Activated naive CD8-positive, alpha-beta T cell treated with anti-CD3 and anti-CD28 coated beads, Interleukin-2, amount 10 ng/mL, durations not matched to agents 7 days and 5 days (primary cell): ENCODE results near the gene GALE. TPM values are rescaled to one million over a fixed set of nuclear protein-coding genes. Genes with fewer than 3 reads are reported as not detected.
"Not testable (repeated sequence)": the region's sequence is repeated elsewhere in the genome, so short reads cannot be mapped to it uniquely, and the experiment has no call there.

Source experiments
- ATAC-seq: fragments of 150-1000 bp; cut with Tn5 transposase; one replicate; pipeline ENCODE4 v1.10.0; 2021; ENCODE audit warnings: low read depth, moderate library complexity
- POLR2A ChIA-PET: fragments of 350-600 bp; sonication (Branson Sonifier 250); formaldehyde crosslinking; loops from one replicate; lab custom pipeline; 2021; ENCODE audit warnings: antibody characterized with exemption; lab: Charles Lee
- DNase-seq: peaks from one replicate; pipeline ENCODE4 v3.0.0; 2021
- H3K27ac Mint-ChIP-seq: one replicate; pipeline ENCODE4 v1.8.0; 2022; ENCODE audit warnings: mild to moderate bottlenecking, mixed read lengths
- H3K27me3 Mint-ChIP-seq: one replicate; pipeline ENCODE4 v1.8.0; 2022; ENCODE audit warnings: mild to moderate bottlenecking, moderate library complexity, mixed read lengths
- H3K36me3 Mint-ChIP-seq: one replicate; pipeline ENCODE4 v1.8.0; 2021; ENCODE audit warnings: mild to moderate bottlenecking, mixed read lengths
- H3K4me1 Mint-ChIP-seq: one replicate; pipeline ENCODE4 v1.8.0; 2021; ENCODE audit warnings: mixed read lengths
- H3K4me3 Mint-ChIP-seq: one replicate; pipeline ENCODE4 v1.8.0; 2022; ENCODE audit warnings: mild to moderate bottlenecking, moderate library complexity, mixed read lengths
- H3K9me3 Mint-ChIP-seq: one replicate; pipeline ENCODE4 v1.8.0; 2021; ENCODE audit warnings: mixed read lengths
- total RNA-seq, 2 experiments: library from RNA; stranded (reverse); gene quantifications; one replicate each; pipeline ENCODE4 v1.2.3, GENCODE V29; 2021

Gene GALE
- total RNA-seq, result 10 to 100 TPM; 18.6 to 19.4 TPM

GRCh38 chr1:23800400-23801337, at the start of gene GALE:
GALE (minus strand) TSS chr1:23800754; CDS start chr1:23799007, 1,747 bp downstream.
- ATAC-seq, result peak; percentile 89
- Mint-ChIP-seq H3K27me3 (no peaks in the 10 kb centered on the region), H3K4me3 (peak within 1 kb of the TSS; percentile 99), H3K9me3 (no peaks in the 10 kb centered on the region), H3K4me1 (peaks cover 17% of the 10 kb centered on the region), H3K27ac (peak within 1 kb of the TSS; percentile 92), H3K36me3 (no peaks in the 10 kb centered on the region)
- peak; percentile 97 for DNase-seq
- POLR2A ChIA-PET, result interaction anchor here (0.8 to 3.9 kb wide), 15 partner anchors 9 to 179 kb away, joined by 3 to 50 read pairs (median 5); partner anchors contain the start of genes HMGCL, LYPLA2, PITHD1 and PNRC2

GRCh38 chr1:23848673-23849616, 48.4 kb upstream of the GALE start:
- ATAC-seq (no peak), DNase-seq (no peak)
- POLR2A ChIA-PET, result no interaction called here
- H3K36me3 Mint-ChIP-seq, result peaks cover 34% of the 10 kb centered on the region
- no peak overlapping the region for H3K4me3 Mint-ChIP-seq
- no peaks in the 10 kb centered on the region for H3K9me3 Mint-ChIP-seq
- no peaks in the 10 kb centered on the region for H3K4me1 Mint-ChIP-seq
- H3K27me3 Mint-ChIP-seq, result no peaks in the 10 kb centered on the region
- no peak overlapping the region for H3K27ac Mint-ChIP-seq

GRCh38 chr1:23847482-23848095, 47.0 kb upstream of the GALE start:
- H3K4me1 Mint-ChIP-seq, DNase-seq, POLR2A ChIA-PET, H3K4me3 Mint-ChIP-seq, H3K27ac Mint-ChIP-seq, H3K27me3 Mint-ChIP-seq, H3K9me3 Mint-ChIP-seq, ATAC-seq: not testable (repeated sequence)
- H3K36me3 Mint-ChIP-seq, result peaks cover 33% of the 10 kb centered on the region

GRCh38 chr1:23845163-23845562, 44.6 kb upstream of the GALE start:
- Mint-ChIP-seq H3K4me1 (no peaks in the 10 kb centered on the region), H3K9me3 (no peaks in the 10 kb centered on the region), H3K27me3 (peaks cover 7% of the 10 kb centered on the region), H3K4me3 (no peak overlapping the region), H3K36me3 (peaks cover 25% of the 10 kb centered on the region), H3K27ac (no peak overlapping the region)
- no peak for DNase-seq
- ATAC-seq, result no peak
- POLR2A ChIA-PET, result no interaction called here

GRCh38 chr1:23843644-23844043, 43.1 kb upstream of the GALE start:
- Mint-ChIP-seq H3K36me3 (peaks cover 25% of the 10 kb centered on the region), H3K4me3 (no peak overlapping the region), H3K27ac (no peak overlapping the region), H3K4me1 (peaks cover under 1% of the 10 kb centered on the region), H3K27me3 (peaks cover 7% of the 10 kb centered on the region), H3K9me3 (no peaks in the 10 kb centered on the region)
- DNase-seq (no peak), ATAC-seq (no peak)
- POLR2A ChIA-PET, result no interaction called here

- H3K9me3 Mint-ChIP-seq, result no peaks in the 10 kb centered on the region
- DNase-seq, result peak; percentile 77
- peak; percentile 97 for ATAC-seq
- peaks cover 9% of the 10 kb centered on the region for H3K4me1 Mint-ChIP-seq
- no peaks in the 10 kb centered on the region for H3K36me3 Mint-ChIP-seq
- H3K27me3 Mint-ChIP-seq, result peaks cover 10% of the 10 kb centered on the region
- POLR2A ChIA-PET, result interaction anchor here (0.6 to 1.2 kb wide), 5 partner anchors 13 to 697 kb away, joined by 3 to 8 read pairs (median 3); partner anchors contain the start of gene HMGCL
- peak overlapping the region; percentile 82 for H3K4me3 Mint-ChIP-seq
- H3K27ac Mint-ChIP-seq, result peak overlapping the region; percentile 6
Observed at GRCh38 chr1:23838401-23838866, 37.9 kb upstream of the GALE start.

- Mint-ChIP-seq H3K27ac (peak overlapping the region; percentile 6), H3K4me3 (peak overlapping the region; percentile 82), H3K27me3 (peaks cover 12% of the 10 kb centered on the region), H3K36me3 (no peaks in the 10 kb centered on the region), H3K4me1 (peaks cover 9% of the 10 kb centered on the region), H3K9me3 (no peaks in the 10 kb centered on the region)
- POLR2A ChIA-PET, result interaction anchor here (0.6 to 1.2 kb wide), 2 partner anchors 13 to 140 kb away, joined by 3 to 4 read pairs; partner anchors contain the start of gene HMGCL
- DNase-seq, result peak; percentile 39
- no peak for ATAC-seq
Observed at GRCh38 chr1:23837908-23838307, 37.4 kb upstream of the GALE start.

GRCh38 chr1:23836037-23836436, 35.5 kb upstream of the GALE start:
- H3K4me1 Mint-ChIP-seq, result peaks cover 9% of the 10 kb centered on the region
- DNase-seq, result no peak
- no peak for ATAC-seq
- H3K27ac Mint-ChIP-seq, result no peak overlapping the region
- POLR2A ChIA-PET, result no interaction called here
- H3K36me3 Mint-ChIP-seq, result no peaks in the 10 kb centered on the region
- peaks cover 6% of the 10 kb centered on the region for H3K27me3 Mint-ChIP-seq
- H3K9me3 Mint-ChIP-seq, result no peaks in the 10 kb centered on the region
- no peak overlapping the region for H3K4me3 Mint-ChIP-seq

GRCh38 chr1:23834156-23834555, 33.6 kb upstream of the GALE start:
- POLR2A ChIA-PET, H3K9me3 Mint-ChIP-seq, H3K27me3 Mint-ChIP-seq, ATAC-seq, H3K4me1 Mint-ChIP-seq, H3K27ac Mint-ChIP-seq, H3K36me3 Mint-ChIP-seq, DNase-seq, H3K4me3 Mint-ChIP-seq: not testable (repeated sequence)

GRCh38 chr1:23827717-23828116, 27.2 kb upstream of the GALE start:
- ATAC-seq (no peak), DNase-seq (no peak)
- peaks cover 11% of the 10 kb centered on the region for H3K4me1 Mint-ChIP-seq
- POLR2A ChIA-PET, result interaction anchor here (0.6 kb wide), 1 partner anchor 15 kb away, joined by 3 read pairs; no protein-coding TSS in a partner anchor
- H3K27ac Mint-ChIP-seq, result no peak overlapping the region
- peaks cover 1% of the 10 kb centered on the region for H3K36me3 Mint-ChIP-seq
- H3K27me3 Mint-ChIP-seq, result no peaks in the 10 kb centered on the region
- no peak overlapping the region for H3K4me3 Mint-ChIP-seq
- H3K9me3 Mint-ChIP-seq, result no peaks in the 10 kb centered on the region

- H3K27me3 Mint-ChIP-seq, POLR2A ChIA-PET, ATAC-seq, DNase-seq, H3K4me3 Mint-ChIP-seq, H3K9me3 Mint-ChIP-seq, H3K36me3 Mint-ChIP-seq, H3K27ac Mint-ChIP-seq: not testable (repeated sequence)
- H3K4me1 Mint-ChIP-seq, result peaks cover 14% of the 10 kb centered on the region
Observed at GRCh38 chr1:23826590-23826989, 26.0 kb upstream of the GALE start.

- H3K36me3 Mint-ChIP-seq, result peaks cover 1% of the 10 kb centered on the region
- peak overlapping the region; percentile 85 for H3K27ac Mint-ChIP-seq
- H3K4me1 Mint-ChIP-seq, result peaks cover 14% of the 10 kb centered on the region
- POLR2A ChIA-PET, result interaction anchor here (0.6 to 2.4 kb wide), 19 partner anchors 9 to 1740 kb away, joined by 3 to 13 read pairs (median 4); partner anchors contain the start of genes GALE, PITHD1, PNRC2 and RPL11
- no peaks in the 10 kb centered on the region for H3K9me3 Mint-ChIP-seq
- peak overlapping the region; percentile 88 for H3K4me3 Mint-ChIP-seq
- no peaks in the 10 kb centered on the region for H3K27me3 Mint-ChIP-seq
- DNase-seq (no peak), ATAC-seq (no peak)
Observed at GRCh38 chr1:23825762-23826522, 25.4 kb upstream of the GALE start.
